WTC11 (cell line): ENCODE data around the gene ROBO1.

ENCODE experiments used
- AFF4 ChIP-seq: sonication (generic); formaldehyde crosslinking; IDR thresholded peaks from 2 replicates; pipeline ENCODE4 v1.8.1; 2023; ENCODE audit warnings: mild to moderate bottlenecking, missing genetic modification reagents, borderline replicate concordance
- FOXP1 ChIP-seq: sonication (generic); formaldehyde crosslinking; IDR thresholded peaks from 2 replicates; pipeline ENCODE4 v1.8.0; 2022; ENCODE audit warnings: missing genetic modification reagents, mild to moderate bottlenecking, moderate library complexity, borderline replicate concordance
- TF ChIP-seq, protein P1 (sequence below): sonication (generic); formaldehyde crosslinking; IDR thresholded peaks from 2 replicates; pipeline ENCODE4 v1.8.1; 2022; ENCODE audit warnings: mild to moderate bottlenecking, missing genetic modification reagents, moderate library complexity, borderline replicate concordance
- TF ChIP-seq, protein P2 (sequence below): fragments of 200-600 bp; IDR thresholded peaks from 2 replicates; pipeline ENCODE4 v1.8.0; 2022; ENCODE audit warnings: antibody characterized with exemption

DNA sequence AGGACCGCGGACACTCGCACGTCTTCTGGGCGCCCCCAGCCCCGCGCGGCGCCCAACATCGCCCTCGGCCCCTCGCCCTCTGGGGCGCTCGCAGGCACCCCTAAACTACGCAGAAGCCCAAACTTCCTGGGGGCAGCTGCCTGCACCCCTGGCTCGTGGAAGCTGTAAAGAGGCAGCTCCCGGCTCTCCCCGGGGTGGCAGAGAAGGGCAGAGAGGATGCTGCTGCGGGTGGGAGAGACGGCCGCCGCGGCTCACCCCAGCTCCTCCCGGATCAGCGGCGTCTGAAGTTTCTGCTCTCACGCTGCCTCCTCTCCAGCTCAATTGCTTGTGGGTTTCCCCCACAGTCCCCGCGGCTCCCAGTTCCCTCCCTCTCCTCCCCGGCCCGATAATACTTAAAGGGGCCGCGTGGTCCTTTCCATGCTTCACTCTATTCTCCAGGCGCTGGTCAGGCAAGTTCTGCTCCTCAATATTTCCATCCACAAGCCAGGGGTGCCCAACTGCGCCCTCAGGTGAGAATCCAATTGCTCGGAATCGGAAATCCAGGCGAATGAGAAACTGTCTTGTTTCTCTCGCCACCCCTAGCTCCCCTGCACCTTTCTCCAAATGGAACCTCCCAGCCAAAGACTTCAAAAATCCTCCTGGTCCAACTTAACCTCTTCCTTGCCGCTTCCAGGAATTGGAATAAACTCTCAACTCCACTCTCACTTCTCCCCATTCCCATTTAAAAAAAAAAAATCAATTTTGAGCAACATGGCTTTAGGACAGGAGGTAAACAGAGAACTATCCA, 748.5 kb downstream of the ROBO1 start:
- TF ChIP-seq, protein P1, sequence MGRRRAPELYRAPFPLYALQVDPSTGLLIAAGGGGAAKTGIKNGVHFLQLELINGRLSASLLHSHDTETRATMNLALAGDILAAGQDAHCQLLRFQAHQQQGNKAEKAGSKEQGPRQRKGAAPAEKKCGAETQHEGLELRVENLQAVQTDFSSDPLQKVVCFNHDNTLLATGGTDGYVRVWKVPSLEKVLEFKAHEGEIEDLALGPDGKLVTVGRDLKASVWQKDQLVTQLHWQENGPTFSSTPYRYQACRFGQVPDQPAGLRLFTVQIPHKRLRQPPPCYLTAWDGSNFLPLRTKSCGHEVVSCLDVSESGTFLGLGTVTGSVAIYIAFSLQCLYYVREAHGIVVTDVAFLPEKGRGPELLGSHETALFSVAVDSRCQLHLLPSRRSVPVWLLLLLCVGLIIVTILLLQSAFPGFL: no peak
- no peak for TF ChIP-seq AFF4
- TF ChIP-seq, protein P2, sequence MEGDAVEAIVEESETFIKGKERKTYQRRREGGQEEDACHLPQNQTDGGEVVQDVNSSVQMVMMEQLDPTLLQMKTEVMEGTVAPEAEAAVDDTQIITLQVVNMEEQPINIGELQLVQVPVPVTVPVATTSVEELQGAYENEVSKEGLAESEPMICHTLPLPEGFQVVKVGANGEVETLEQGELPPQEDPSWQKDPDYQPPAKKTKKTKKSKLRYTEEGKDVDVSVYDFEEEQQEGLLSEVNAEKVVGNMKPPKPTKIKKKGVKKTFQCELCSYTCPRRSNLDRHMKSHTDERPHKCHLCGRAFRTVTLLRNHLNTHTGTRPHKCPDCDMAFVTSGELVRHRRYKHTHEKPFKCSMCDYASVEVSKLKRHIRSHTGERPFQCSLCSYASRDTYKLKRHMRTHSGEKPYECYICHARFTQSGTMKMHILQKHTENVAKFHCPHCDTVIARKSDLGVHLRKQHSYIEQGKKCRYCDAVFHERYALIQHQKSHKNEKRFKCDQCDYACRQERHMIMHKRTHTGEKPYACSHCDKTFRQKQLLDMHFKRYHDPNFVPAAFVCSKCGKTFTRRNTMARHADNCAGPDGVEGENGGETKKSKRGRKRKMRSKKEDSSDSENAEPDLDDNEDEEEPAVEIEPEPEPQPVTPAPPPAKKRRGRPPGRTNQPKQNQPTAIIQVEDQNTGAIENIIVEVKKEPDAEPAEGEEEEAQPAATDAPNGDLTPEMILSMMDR: no peak
- TF ChIP-seq FOXP1 (CRISPR knock-in tag): 0 out of 2 replicates have a peak, but pooled peaks have one; percentile 11
